ENCODE measurements around the gene C1S. TPM values are rescaled to one million over a fixed set of nuclear protein-coding genes. Genes with fewer than 3 reads are reported as not detected.
A peak's percentile ranks its signal among the peaks of the same experiment; 100 is the strongest.
"Not testable (repeated sequence)": the region's sequence is repeated elsewhere in the genome, so short reads cannot be mapped to it uniquely, and the experiment has no call there.

Gene C1S
- polyA plus RNA-seq (2013) = 1.5 TPM in 2 replicates

DNA sequence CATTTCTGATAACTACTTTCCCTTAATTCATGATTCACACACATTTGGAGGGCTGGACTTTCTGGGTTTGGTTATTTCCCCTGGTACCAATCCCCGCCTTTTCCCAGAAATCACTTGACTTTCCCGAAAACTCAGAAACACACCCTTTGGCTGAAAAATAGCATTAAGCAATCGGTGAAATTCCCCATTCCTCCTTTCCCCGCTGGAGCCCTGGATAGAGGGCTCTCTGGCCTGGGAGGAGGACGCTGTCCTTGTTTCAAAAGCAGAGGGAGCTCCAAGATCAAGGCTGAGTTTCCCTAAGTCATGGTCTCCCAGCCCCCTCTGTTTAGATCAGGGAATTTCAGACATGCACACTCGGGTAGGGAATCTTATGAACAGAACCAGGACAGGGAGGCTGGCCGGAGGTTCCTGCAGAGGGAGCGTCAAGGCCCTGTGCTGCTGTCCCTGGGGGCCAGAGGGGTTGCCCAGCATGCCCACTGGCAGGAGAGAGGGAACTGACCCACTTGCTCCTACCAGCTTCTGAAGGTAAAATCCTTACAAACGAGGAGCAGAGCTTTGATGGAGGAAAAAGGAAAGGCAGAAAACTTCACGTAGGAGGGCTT lies at the start of gene C1S:
Gene C1S (plus strand): TSS at position 366 of the 602 bp plus-strand sequence. CDS start 1,195 bp downstream, outside the sequence.
- Histone ChIP-seq H3K27me3 (ENCODE audit: insufficient read depth, low read length) (no peaks in the 10 kb centered on the region), H3K27ac (ENCODE audit: low read depth, low read length) (no peak within 1 kb of the TSS), H3K4me2 (ENCODE audit: low read length) (no peak within 1 kb of the TSS), H3K4me1 (ENCODE audit: control insufficient read depth in 1 of 2, insufficient read depth in 2 of 2, low read length in 2 of 2) (no peaks in the 10 kb centered on the region), H2BK12ac (ENCODE audit: low read length) (no peak within 1 kb of the TSS), H3K4me3 (ENCODE audit: low read depth, low read length) (peak within 1 kb of the TSS; percentile 7), H2AK5ac (ENCODE audit: low read length) (no peak within 1 kb of the TSS), H2AFZ (ENCODE audit: insufficient read depth, low read length, poor library complexity) (no peak within 1 kb of the TSS), H3K4ac (ENCODE audit: low read depth, low read length) (no peak within 1 kb of the TSS), H3K9ac (ENCODE audit: low read length) (no peak within 1 kb of the TSS), H3K79me1 (ENCODE audit: low read length) (no peaks in the 10 kb centered on the region), H2BK120ac (ENCODE audit: insufficient read depth, low read length, poor library complexity) (no peak within 1 kb of the TSS), H3K79me2 (ENCODE audit: control insufficient read depth, insufficient read depth, low read length, poor library complexity) (no peaks in the 10 kb centered on the region), H3K23ac (ENCODE audit: low read length) (no peak within 1 kb of the TSS), H2BK5ac (ENCODE audit: low read depth, low read length, poor library complexity) (no peak within 1 kb of the TSS), H4K8ac (ENCODE audit: low read depth, low read length) (no peak within 1 kb of the TSS), H4K91ac (ENCODE audit: low read depth, low read length) (no peak within 1 kb of the TSS), H3K14ac (ENCODE audit: low read length) (no peak within 1 kb of the TSS), H4K12ac (ENCODE audit: low read depth, low read length) (no peak within 1 kb of the TSS), H3K9me3 (ENCODE audit: insufficient read depth, low read depth, low read length) (no peaks in the 10 kb centered on the region), H3K18ac (ENCODE audit: low read length) (no peak within 1 kb of the TSS), H3K36me3 (ENCODE audit: control insufficient read depth in 1 of 2, insufficient read depth in 2 of 2, low read length in 2 of 2) (no peaks in the 10 kb centered on the region)
- DNase-seq = peak; percentile 67 to 75
- WGBS (ENCODE audit: extremely low coverage, insufficient coverage, insufficient read length) = no CpG with 5 or more reads among the region's 10 CpGs

DNA sequence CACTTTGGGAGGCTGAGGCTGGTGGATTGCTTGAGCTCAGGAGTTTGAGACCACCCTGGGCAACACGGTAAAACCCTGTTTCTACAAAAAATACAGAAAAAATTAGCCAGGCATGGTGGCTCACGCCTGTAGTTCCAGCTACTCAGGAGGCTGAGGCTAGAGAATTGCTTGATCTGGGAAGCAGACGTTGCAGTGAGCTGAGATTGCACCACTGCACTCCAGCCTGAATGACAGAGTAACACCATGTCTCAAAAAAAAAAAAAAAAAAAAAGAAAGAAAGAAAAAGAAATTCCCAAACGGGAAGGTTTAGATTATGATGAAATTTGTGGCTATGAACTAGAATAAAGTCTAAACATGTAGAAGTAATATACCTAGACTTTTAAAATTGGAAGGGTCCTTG lies 49.1 kb upstream of the C1S start:
- H3K18ac ChIP-seq (ENCODE audit: low read length); H3K4ac ChIP-seq (ENCODE audit: low read depth, low read length); H3K9ac ChIP-seq (ENCODE audit: low read length); H2BK5ac ChIP-seq (ENCODE audit: low read depth, low read length, poor library complexity); H3K27me3 ChIP-seq (ENCODE audit: insufficient read depth, low read length); H3K4me2 ChIP-seq (ENCODE audit: low read length); H2BK120ac ChIP-seq (ENCODE audit: insufficient read depth, low read length, poor library complexity); H4K91ac ChIP-seq (ENCODE audit: low read depth, low read length); H3K79me2 ChIP-seq (ENCODE audit: control insufficient read depth, insufficient read depth, low read length, poor library complexity); H3K27ac ChIP-seq (ENCODE audit: low read depth, low read length); H4K12ac ChIP-seq (ENCODE audit: low read depth, low read length); H2AK5ac ChIP-seq (ENCODE audit: low read length); DNase-seq; H3K36me3 ChIP-seq (ENCODE audit: control insufficient read depth in 1 of 2, insufficient read depth in 2 of 2, low read length in 2 of 2); H3K9me3 ChIP-seq (ENCODE audit: insufficient read depth, low read depth, low read length); H4K8ac ChIP-seq (ENCODE audit: low read depth, low read length); H2BK12ac ChIP-seq (ENCODE audit: low read length); H3K14ac ChIP-seq (ENCODE audit: low read length); H3K23ac ChIP-seq (ENCODE audit: low read length); H2AFZ ChIP-seq (ENCODE audit: insufficient read depth, low read length, poor library complexity); H3K4me1 ChIP-seq (ENCODE audit: control insufficient read depth in 1 of 2, insufficient read depth in 2 of 2, low read length in 2 of 2); H3K79me1 ChIP-seq (ENCODE audit: low read length); H3K4me3 ChIP-seq (ENCODE audit: low read depth, low read length): not testable (repeated sequence)
- no CpG with 5 or more reads among the region's 4 CpGs for WGBS (ENCODE audit: extremely low coverage, insufficient coverage, insufficient read length)

DNA sequence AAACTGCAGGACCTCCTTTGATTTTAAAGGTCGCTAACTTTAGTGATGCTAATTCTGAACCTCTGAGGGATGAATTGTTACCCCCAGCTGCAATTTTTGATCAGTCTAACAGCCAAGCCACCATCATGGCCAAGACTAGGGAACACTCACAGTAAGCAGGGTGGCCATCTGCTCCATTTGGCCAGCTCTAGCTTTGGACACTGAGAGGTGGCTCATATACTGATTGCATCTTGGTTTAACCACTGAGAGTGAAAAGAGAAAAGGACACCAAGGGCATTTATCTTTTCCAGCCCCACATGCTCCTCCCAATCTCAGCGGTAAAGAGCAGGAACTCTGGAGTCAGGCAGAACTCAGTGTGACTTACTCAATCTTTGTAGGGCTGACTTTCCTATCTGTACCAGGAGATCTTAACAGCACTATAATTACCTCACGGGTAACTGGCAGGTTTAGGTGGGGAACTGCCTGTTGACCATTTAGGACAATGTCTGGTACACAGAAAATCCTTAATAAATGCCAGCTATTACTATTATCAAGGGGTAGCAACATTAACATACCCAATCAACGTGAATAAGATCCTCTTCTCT lies 48.4 kb upstream of the C1S start:
- Histone ChIP-seq H2AK5ac (ENCODE audit: low read length) (no peak overlapping the region), H2BK5ac (ENCODE audit: low read depth, low read length, poor library complexity) (no peak overlapping the region), H2BK120ac (ENCODE audit: insufficient read depth, low read length, poor library complexity) (no peak overlapping the region), H4K91ac (ENCODE audit: low read depth, low read length) (no peak overlapping the region), H3K4me2 (ENCODE audit: low read length) (no peak overlapping the region), H3K27ac (ENCODE audit: low read depth, low read length) (no peak overlapping the region), H3K18ac (ENCODE audit: low read length) (no peak overlapping the region), H3K36me3 (ENCODE audit: control insufficient read depth in 1 of 2, insufficient read depth in 2 of 2, low read length in 2 of 2) (peaks cover 5 to 8% of the 10 kb centered on the region in 2 experiments), H2AFZ (ENCODE audit: insufficient read depth, low read length, poor library complexity) (no peak overlapping the region), H2BK12ac (ENCODE audit: low read length) (no peak overlapping the region), H3K4me3 (ENCODE audit: low read depth, low read length) (no peak overlapping the region), H3K14ac (ENCODE audit: low read length) (no peak overlapping the region), H4K12ac (ENCODE audit: low read depth, low read length) (no peak overlapping the region), H4K8ac (ENCODE audit: low read depth, low read length) (no peak overlapping the region), H3K9me3 (ENCODE audit: insufficient read depth, low read depth, low read length) (no peaks in the 10 kb centered on the region), H3K4ac (ENCODE audit: low read depth, low read length) (no peak overlapping the region), H3K23ac (ENCODE audit: low read length) (no peak overlapping the region), H3K9ac (ENCODE audit: low read length) (no peak overlapping the region), H3K79me1 (ENCODE audit: low read length) (no peaks in the 10 kb centered on the region), H3K79me2 (ENCODE audit: control insufficient read depth, insufficient read depth, low read length, poor library complexity) (no peaks in the 10 kb centered on the region), H3K27me3 (ENCODE audit: insufficient read depth, low read length) (no peaks in the 10 kb centered on the region), H3K4me1 (ENCODE audit: control insufficient read depth in 1 of 2, insufficient read depth in 2 of 2, low read length in 2 of 2) (peaks cover 3 to 5% of the 10 kb centered on the region in 2 experiments)
- peak in 1 of 2 donors; percentile 14 for DNase-seq
- no CpG with 5 or more reads among the region's 4 CpGs for WGBS (ENCODE audit: extremely low coverage, insufficient coverage, insufficient read length)

DNA sequence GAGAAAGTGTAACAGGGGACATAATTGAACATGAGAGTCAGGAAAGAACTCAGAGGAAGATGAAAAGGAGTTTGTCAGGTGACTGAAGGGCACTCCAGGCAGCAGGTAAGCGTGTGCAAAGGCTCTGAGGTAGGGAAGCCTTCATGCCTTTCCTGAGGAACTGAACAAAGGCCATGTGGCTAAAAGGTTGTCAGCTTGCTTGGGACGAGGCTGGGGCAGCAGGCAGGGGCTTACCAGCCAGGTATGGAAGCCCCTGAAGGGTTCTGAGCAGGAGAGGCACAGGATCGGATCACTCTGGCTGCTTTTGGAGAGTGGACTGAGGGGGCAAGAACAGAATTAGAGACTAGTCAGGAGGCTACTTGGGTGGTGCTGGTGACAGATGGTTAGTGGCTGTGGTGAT lies 47.4 kb upstream of the C1S start:
- H3K18ac ChIP-seq (ENCODE audit: low read length) = no peak overlapping the region
- peaks cover 5 to 7% of the 10 kb centered on the region in 2 experiments for H3K4me1 ChIP-seq (ENCODE audit: control insufficient read depth in 1 of 2, insufficient read depth in 2 of 2, low read length in 2 of 2)
- H4K91ac ChIP-seq (ENCODE audit: low read depth, low read length) = no peak overlapping the region
- no peak overlapping the region for H2AFZ ChIP-seq (ENCODE audit: insufficient read depth, low read length, poor library complexity)
- no peak overlapping the region for H2BK120ac ChIP-seq (ENCODE audit: insufficient read depth, low read length, poor library complexity)
- no peaks in the 10 kb centered on the region for H3K9me3 ChIP-seq (ENCODE audit: insufficient read depth, low read depth, low read length)
- no peak overlapping the region for H3K4me2 ChIP-seq (ENCODE audit: low read length)
- H3K4me3 ChIP-seq (ENCODE audit: low read depth, low read length) = no peak overlapping the region
- no peaks in the 10 kb centered on the region for H3K27me3 ChIP-seq (ENCODE audit: insufficient read depth, low read length)
- H3K23ac ChIP-seq (ENCODE audit: low read length) = no peak overlapping the region
- no CpG with 5 or more reads among the region's 3 CpGs for WGBS (ENCODE audit: extremely low coverage, insufficient coverage, insufficient read length)
- H3K4ac ChIP-seq (ENCODE audit: low read depth, low read length) = no peak overlapping the region
- H4K8ac ChIP-seq (ENCODE audit: low read depth, low read length) = no peak overlapping the region
- no peak for DNase-seq
- H3K79me2 ChIP-seq (ENCODE audit: control insufficient read depth, insufficient read depth, low read length, poor library complexity) = no peaks in the 10 kb centered on the region
- H3K14ac ChIP-seq (ENCODE audit: low read length) = no peak overlapping the region
- no peak overlapping the region for H2AK5ac ChIP-seq (ENCODE audit: low read length)
- H3K36me3 ChIP-seq (ENCODE audit: control insufficient read depth in 1 of 2, insufficient read depth in 2 of 2, low read length in 2 of 2) = peaks cover 5 to 8% of the 10 kb centered on the region in 2 experiments
- no peak overlapping the region for H2BK12ac ChIP-seq (ENCODE audit: low read length)
- H3K79me1 ChIP-seq (ENCODE audit: low read length) = peaks cover under 1% of the 10 kb centered on the region
- H3K27ac ChIP-seq (ENCODE audit: low read depth, low read length) = no peak overlapping the region
- no peak overlapping the region for H3K9ac ChIP-seq (ENCODE audit: low read length)
- no peak overlapping the region for H2BK5ac ChIP-seq (ENCODE audit: low read depth, low read length, poor library complexity)
- H4K12ac ChIP-seq (ENCODE audit: low read depth, low read length) = no peak overlapping the region
